HFF-Myc (cell line): ENCODE results near the gene SAMSN1.

ENCODE experiments used
- DNase-seq: peaks from one replicate; pipeline ENCODE4 v3.0.0-alpha.2; 2011; ENCODE audit warnings: low read depth; ENCODE audit errors: extremely low read depth
- H3K4me3 ChIP-seq: replicated peaks from 2 replicates; pipeline ENCODE4 v1.5.1; 2011; ENCODE audit warnings: low read depth, mild to moderate bottlenecking, control low read depth, low read length
- TF ChIP-seq, protein P1 (sequence below): IDR thresholded peaks from 2 replicates; pipeline ENCODE4 v1.5.1; 2012; ENCODE audit warnings: mild to moderate bottlenecking, low read depth, low read length, control low read depth; ENCODE audit errors: missing control alignments

Gene SAMSN1

GRCh38 chr21:14589855-14590563 lies 43.9 kb upstream of the SAMSN1 start:
- H3K4me3 ChIP-seq: no peak overlapping the region
- TF ChIP-seq, protein P1, sequence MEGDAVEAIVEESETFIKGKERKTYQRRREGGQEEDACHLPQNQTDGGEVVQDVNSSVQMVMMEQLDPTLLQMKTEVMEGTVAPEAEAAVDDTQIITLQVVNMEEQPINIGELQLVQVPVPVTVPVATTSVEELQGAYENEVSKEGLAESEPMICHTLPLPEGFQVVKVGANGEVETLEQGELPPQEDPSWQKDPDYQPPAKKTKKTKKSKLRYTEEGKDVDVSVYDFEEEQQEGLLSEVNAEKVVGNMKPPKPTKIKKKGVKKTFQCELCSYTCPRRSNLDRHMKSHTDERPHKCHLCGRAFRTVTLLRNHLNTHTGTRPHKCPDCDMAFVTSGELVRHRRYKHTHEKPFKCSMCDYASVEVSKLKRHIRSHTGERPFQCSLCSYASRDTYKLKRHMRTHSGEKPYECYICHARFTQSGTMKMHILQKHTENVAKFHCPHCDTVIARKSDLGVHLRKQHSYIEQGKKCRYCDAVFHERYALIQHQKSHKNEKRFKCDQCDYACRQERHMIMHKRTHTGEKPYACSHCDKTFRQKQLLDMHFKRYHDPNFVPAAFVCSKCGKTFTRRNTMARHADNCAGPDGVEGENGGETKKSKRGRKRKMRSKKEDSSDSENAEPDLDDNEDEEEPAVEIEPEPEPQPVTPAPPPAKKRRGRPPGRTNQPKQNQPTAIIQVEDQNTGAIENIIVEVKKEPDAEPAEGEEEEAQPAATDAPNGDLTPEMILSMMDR: no peak
- DNase-seq: no peak

- TF ChIP-seq, protein P1: no peak
- DNase-seq: no peak
- H3K4me3 ChIP-seq: no peak overlapping the region
These were observed 41.2 kb upstream of the SAMSN1 start for GRCh38 chr21:14587266-14587665.

GRCh38 chr21:14585122-14585521 lies 39.0 kb upstream of the SAMSN1 start:
- TF ChIP-seq, protein P1: no peak
- no peak overlapping the region for H3K4me3 ChIP-seq
- DNase-seq: no peak

DNA sequence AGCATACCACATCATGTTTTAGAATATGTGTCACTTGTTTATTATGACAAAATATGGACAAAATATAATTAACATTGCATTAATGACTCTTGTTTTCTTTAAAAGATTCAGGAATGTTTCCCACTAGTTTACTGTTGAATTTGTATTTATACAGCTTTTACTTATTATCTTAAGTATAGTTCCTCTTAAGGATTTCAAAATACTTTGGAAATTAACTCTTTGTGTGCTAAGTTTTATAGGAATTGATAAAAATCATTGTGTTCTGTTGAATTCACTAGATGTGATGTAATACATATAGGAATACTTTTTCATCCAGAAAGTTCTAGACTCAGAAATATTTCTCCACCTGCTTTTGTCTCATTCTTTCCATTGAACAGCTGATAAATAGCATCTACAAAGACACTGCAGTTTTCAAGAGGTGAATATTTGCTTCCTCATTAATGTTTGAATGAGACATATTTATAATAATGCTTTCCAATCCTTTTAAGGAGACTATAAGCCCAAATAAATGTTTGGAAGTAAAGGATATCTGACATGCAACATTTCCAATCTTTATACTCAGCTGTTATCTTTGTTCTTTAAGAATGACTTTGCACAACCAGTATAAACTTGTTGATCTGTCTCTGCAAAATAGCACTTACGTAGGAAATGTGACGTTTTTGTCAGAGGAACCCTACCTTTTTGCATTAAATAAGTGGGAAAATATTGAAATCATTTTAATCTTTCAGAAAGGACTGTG lies 38.4 kb upstream of the SAMSN1 start:
- DNase-seq: no peak
- no peak overlapping the region for H3K4me3 ChIP-seq
- TF ChIP-seq, protein P1: no peak

- no peak overlapping the region for H3K4me3 ChIP-seq
- no peak for DNase-seq
- TF ChIP-seq, protein P1: no peak
These were observed 37.6 kb upstream of the SAMSN1 start for GRCh38 chr21:14583629-14584255.

GRCh38 chr21:14582934-14583628 lies 37.0 kb upstream of the SAMSN1 start:
- no peak for DNase-seq
- TF ChIP-seq, protein P1: no peak
- no peak overlapping the region for H3K4me3 ChIP-seq
